Stimulated activated effector memory CD8-positive, alpha-beta T cell treated with anti-CD3 and anti-CD28 coated beads, Interleukin-12 subunit alpha, Interleukin-12 subunit beta, amount 100 ng/mL, for 72 hours (primary cell): Measurements from ENCODE around the gene MATN1.

Source experiments
- ATAC-seq: fragments of 150-1000 bp; cut with Tn5 transposase; 2 replicates; pipeline ENCODE4 v1.10.0; 2021
- DNase-seq, 2 donors: peaks; one replicate each; pipeline ENCODE4 v3.0.0; 2021 to 2022; ENCODE audit warnings: low spot score in 2 of 2
- H3K27ac Mint-ChIP-seq: one replicate; pipeline ENCODE4 v1.8.0; 2022; ENCODE audit warnings: mild to moderate bottlenecking, mixed read lengths
- H3K36me3 Mint-ChIP-seq: one replicate; pipeline ENCODE4 v1.8.0; 2022; ENCODE audit warnings: mild to moderate bottlenecking, mixed read lengths
- H3K4me1 Mint-ChIP-seq: one replicate; pipeline ENCODE4 v1.8.0; 2022; ENCODE audit warnings: mixed read lengths
- H3K4me3 Mint-ChIP-seq: one replicate; pipeline ENCODE4 v1.8.0; 2022; ENCODE audit warnings: mild to moderate bottlenecking, mixed read lengths
- H3K9me3 Mint-ChIP-seq: one replicate; pipeline ENCODE4 v1.8.0; 2022; ENCODE audit warnings: mixed read lengths

The MATN1 gene

DNA sequence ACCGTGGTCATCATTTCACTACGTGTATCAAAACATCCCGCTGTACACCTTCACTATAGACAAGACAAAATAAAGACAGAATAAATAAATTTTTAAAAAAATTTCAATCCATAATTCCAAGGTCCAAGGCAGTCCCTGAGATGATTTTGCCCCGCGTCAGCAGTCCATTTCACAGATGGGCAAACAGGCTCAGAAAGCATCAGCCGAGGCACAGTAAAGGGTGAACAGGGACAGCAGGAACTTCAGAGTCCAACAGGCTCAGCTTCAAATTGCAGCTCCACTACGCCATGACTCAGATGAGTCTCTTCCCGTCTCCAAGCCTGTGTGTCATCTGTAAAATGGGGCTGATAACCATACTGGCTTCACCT, 15.0 kb downstream of the MATN1 start:
- peaks cover 10% of the 10 kb centered on the region for H3K4me1 Mint-ChIP-seq
- ATAC-seq = no peak
- no peaks in the 10 kb centered on the region for H3K36me3 Mint-ChIP-seq
- no peak overlapping the region for H3K4me3 Mint-ChIP-seq
- no peak overlapping the region for H3K27ac Mint-ChIP-seq
- DNase-seq = no peak
- no peaks in the 10 kb centered on the region for H3K9me3 Mint-ChIP-seq

DNA sequence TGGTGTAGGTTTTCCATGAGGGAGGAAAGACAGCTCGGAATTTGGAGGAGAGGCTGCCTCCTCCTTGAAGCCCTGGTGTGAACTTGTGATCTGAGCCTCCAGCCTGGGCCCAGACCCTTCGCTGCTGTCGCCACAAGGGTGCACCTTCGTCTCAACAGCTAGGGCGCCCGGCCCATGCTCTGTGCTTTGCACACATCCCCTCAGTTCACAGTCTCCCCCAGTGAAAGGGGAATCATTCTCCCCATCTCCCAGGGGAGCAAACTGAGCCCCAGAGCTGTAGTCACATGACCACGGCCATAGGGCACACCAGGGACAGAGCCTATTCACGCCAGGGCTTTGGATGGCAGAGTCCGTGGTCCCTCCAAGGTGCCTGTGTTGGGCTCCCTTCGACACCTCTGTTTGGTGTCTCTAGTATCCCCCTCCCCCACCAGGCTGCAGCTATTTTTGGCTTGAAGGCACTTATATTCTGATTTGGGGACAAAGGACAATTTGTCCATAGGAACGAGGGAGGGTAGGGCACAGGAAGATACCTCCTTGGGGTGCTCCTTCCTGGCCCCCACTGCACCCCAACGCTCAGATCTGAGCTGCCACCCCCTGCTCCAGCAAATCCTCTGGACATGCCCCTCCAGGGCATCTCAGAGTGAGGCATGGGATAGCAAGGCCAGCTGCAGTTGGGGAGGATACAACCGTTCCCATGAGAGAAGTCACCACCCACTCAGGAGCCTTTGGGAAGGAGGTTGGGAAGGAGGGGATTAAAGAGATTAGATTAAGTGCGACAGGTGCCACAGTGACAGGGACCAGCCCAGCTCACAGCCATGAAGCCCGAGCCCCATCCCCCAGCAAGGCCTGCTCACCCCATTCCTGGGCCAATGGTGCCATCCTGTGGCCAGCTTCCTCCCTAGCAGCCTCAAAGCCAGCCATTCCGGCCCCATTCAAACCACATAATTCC, 15.7 kb downstream of the MATN1 start:
- peaks cover 10% of the 10 kb centered on the region for H3K4me1 Mint-ChIP-seq
- DNase-seq (peak; percentile 34 to 77), ATAC-seq (peak; percentile 63)
- no peak overlapping the region for H3K27ac Mint-ChIP-seq
- H3K4me3 Mint-ChIP-seq = no peak overlapping the region
- H3K9me3 Mint-ChIP-seq = no peaks in the 10 kb centered on the region
- H3K36me3 Mint-ChIP-seq = no peaks in the 10 kb centered on the region

DNA sequence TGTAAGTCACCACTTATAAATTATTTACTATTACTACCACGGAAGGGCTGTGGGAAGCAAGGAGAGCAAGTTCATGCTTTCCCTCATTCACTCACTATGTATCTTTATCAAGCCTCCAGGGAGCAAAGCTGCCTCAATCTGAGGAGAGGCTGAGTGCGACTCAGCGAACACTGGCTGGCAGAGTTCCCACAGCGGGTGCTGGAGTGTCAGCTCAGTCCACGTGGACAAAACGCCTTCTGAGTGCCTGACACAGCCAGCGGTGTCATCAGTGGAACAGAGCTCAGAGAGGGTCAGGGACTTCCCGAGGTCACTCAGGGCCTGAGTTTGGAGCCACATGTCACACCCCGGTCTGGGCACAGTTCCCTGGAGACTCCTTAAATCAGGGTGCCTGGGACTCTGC, 16.9 kb downstream of the MATN1 start:
- Mint-ChIP-seq H3K4me1 (peaks cover 10% of the 10 kb centered on the region), H3K36me3 (no peaks in the 10 kb centered on the region), H3K4me3 (no peak overlapping the region), H3K9me3 (no peaks in the 10 kb centered on the region), H3K27ac (no peak overlapping the region)
- DNase-seq (no peak), ATAC-seq (no peak)

DNA sequence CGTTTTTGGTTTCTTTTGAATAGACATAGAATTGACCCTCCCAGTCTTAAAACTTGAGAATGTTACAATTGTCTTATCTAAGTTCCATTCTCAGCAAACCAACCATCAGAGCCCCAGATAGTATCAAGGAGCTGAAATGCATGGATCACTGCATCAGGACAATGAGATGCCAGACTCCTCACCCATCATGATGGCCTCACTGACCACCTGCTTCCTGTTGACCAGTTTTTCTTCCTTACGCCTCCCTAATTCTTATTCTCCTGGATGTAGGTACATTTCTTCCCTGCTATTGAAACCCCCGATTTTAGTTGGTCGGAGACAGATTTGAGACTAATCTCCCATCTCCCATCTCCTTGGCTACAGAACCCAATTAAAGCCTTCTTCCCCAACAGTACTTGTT, 17.7 kb downstream of the MATN1 start:
- Mint-ChIP-seq H3K4me1 (peaks cover 10% of the 10 kb centered on the region), H3K4me3 (no peak overlapping the region), H3K27ac (no peak overlapping the region), H3K9me3 (no peaks in the 10 kb centered on the region), H3K36me3 (no peaks in the 10 kb centered on the region)
- DNase-seq (no peak), ATAC-seq (no peak)

DNA sequence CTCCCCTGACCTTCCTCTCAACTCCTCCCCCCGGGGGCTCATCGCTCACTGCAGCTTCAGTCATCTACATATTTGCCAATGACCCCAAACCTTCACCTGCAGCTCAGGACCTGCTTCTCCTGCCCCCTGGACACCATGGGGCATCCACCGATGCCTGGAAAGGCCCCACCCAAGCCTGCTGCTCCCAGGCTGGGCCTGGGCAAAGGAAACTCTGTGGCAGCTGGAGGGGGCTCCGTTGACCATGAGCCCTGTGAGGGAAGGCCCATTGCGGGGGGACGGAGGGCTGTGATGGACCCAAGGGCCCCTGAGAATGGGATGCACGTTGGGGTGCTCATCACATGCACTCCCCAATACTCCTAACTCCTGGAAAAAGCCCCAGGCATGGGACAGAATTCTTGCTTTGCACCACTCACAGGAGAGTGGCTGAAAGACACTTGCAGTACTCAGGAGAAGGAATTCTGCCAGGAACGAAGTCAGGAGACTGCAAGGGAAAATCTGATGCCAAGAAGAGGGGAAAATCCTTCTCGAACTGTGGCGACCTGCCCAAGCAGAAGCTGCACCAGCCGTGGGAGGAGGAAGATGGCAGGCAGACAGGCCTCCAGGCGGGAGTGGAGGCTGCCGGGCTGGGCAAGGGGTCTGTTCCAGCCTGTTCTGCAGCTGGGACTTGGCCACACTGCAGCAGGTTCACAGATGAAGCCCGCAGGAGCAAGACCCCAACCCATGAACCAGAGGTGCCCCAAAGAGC, 18.4 kb downstream of the MATN1 start:
- peak overlapping the region; percentile 53 for H3K27ac Mint-ChIP-seq
- no peaks in the 10 kb centered on the region for H3K9me3 Mint-ChIP-seq
- DNase-seq (no peak), ATAC-seq (no peak)
- peaks cover 10% of the 10 kb centered on the region for H3K4me1 Mint-ChIP-seq
- no peaks in the 10 kb centered on the region for H3K36me3 Mint-ChIP-seq
- no peak overlapping the region for H3K4me3 Mint-ChIP-seq

DNA sequence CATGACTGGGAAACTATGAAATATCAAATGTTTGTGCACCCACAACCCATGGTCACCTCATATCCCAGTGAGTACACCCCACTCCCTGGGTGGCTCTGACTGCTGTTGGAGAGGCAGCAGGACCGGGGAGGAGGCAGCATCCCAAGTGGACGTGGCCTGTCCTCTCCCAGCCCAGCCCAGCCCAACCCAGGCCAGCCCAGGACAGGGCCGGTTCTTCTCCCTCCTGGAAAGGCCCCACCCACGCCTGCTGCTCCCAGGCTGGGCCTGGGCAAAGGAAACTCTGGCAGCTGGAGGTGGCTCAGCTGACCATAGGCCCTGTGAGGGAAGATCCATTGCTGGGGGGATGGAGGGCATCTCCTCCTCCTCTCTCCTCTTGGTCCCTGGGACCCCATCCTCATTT, 19.1 kb downstream of the MATN1 start:
- no peak overlapping the region for H3K4me3 Mint-ChIP-seq
- no peaks in the 10 kb centered on the region for H3K9me3 Mint-ChIP-seq
- H3K27ac Mint-ChIP-seq = peak overlapping the region; percentile 53
- peaks cover 10% of the 10 kb centered on the region for H3K4me1 Mint-ChIP-seq
- ATAC-seq (no peak), DNase-seq (no peak)
- no peaks in the 10 kb centered on the region for H3K36me3 Mint-ChIP-seq

DNA sequence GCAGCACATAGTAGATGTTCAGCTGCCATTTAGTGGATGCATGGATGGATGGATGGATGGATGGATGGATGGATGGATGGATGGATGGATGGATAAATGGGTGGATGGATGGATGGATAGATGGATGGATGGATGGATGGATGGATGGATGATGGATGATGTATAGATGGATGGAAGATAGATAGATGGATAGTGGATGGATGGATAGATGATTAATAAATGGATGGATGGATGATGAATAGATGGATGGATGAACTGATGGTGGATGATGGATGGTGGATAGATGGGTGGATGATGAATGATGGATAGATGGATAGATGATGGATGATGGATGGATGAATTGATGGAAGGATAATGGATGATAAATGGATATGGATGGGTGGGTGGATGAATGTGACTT, 20.6 kb downstream of the MATN1 start:
- no peaks in the 10 kb centered on the region for H3K36me3 Mint-ChIP-seq
- no peak overlapping the region for H3K4me3 Mint-ChIP-seq
- peaks cover under 1% of the 10 kb centered on the region for H3K4me1 Mint-ChIP-seq
- ATAC-seq (no peak), DNase-seq (no peak)
- H3K27ac Mint-ChIP-seq = no peak overlapping the region
- H3K9me3 Mint-ChIP-seq = no peaks in the 10 kb centered on the region

DNA sequence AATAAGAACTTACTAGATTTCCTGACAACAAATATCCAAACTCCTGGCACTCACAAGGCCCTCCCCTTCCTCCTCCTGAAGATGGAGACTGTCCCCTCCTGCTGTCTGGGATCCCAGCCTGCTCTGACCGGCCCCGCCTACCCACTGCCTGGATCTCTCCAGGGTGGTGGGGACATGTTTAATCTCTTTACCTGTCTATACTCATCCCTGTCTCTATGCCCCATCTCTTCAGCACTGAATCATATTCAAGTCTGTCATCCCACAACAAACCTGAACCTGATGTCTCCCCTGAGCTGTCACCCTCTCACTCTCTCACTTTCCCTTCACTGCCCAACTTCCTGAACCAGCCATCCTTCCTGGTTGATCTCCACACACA, 22.1 kb downstream of the MATN1 start:
- ATAC-seq (no peak), DNase-seq (no peak)
- no peak overlapping the region for H3K27ac Mint-ChIP-seq
- no peaks in the 10 kb centered on the region for H3K9me3 Mint-ChIP-seq
- H3K36me3 Mint-ChIP-seq = no peaks in the 10 kb centered on the region
- no peak overlapping the region for H3K4me3 Mint-ChIP-seq
- no peaks in the 10 kb centered on the region for H3K4me1 Mint-ChIP-seq

DNA sequence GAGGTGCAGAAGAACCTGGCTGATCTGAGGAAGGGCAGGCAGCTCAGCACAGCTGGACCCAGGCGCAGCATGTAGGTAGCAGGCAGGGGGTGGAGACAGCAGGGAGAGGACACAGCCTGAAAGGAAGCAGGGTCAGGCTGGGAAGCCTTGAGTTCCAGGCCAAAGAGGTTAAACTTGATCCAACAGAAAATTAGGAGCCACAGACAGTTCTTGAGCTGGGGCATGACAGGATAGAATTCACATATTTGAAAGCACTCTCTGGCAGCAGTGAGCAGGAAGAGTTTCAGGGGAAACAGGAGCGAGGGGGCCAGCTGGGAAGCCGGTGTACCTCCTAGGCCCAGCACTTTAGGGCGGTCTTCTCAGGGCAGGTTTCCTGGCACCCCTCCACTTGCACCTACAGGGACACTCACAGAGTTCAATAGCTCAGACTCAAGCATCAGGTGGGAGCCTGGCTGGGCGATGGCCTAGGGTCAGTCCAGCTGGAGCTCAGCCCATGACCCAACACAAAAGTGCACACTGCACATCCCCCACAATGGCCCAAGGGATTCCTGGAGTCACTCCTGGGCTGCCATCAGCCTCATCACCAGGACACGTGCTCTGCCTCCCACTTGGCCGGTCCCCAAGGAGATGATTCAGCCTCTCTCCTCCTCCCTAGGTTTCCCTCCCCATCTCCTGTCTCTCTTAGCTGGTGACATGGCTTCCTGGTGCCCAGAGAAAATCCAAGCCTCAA, 22.7 kb downstream of the MATN1 start:
- DNase-seq (no peak), ATAC-seq (no peak)
- Mint-ChIP-seq H3K36me3 (no peaks in the 10 kb centered on the region), H3K4me1 (no peaks in the 10 kb centered on the region), H3K9me3 (no peaks in the 10 kb centered on the region), H3K27ac (no peak overlapping the region), H3K4me3 (no peak overlapping the region)

DNA sequence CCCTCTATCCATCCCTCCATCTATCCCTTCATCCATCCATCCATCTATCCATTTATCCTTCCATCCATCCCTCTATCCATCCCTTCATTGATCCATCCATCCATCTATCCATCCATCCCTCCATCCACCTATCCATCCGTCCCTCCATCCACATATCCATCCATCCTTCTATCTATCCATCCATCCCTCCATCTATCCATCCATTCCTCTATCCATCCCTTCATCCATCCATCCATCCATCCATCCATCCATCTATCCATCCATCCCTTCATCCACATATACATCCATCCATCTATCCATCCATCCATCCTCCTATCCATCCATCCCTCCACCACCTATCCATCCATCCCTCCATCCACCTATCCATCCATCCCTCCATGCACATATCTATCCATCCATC, 23.6 kb downstream of the MATN1 start:
- Mint-ChIP-seq H3K36me3 (no peaks in the 10 kb centered on the region), H3K27ac (no peak overlapping the region), H3K9me3 (no peaks in the 10 kb centered on the region), H3K4me3 (no peak overlapping the region), H3K4me1 (no peaks in the 10 kb centered on the region)
- ATAC-seq (no peak), DNase-seq (no peak)

DNA sequence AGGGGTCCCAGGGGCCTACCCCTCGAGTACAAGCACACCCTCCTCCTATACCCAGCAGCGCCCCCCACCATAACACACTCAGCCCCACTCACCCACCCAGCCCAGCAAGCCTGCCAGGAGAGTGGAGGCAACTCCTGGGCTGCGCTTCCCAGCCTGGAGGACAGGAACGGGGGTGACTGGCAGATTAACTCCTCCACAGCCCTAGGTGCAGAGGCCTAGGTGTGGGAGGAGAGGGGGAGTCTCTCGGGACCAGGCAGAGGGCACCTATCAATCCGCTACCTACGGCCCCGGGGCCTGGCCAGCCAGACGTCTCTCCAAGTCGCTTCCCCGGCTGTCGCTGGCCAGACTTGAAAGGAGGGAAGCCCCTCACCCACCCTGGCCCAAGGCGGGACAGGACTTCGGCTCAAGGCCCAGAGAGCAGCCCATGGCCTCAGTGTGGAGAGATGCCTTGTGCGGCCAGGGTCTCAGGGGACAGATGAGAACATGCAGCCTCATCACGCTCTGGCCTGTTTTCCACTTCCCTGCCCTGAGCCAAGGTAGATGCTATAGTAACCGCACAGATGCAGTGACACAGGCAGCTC, 24.9 kb downstream of the MATN1 start:
- ATAC-seq (no peak), DNase-seq (no peak)
- no peaks in the 10 kb centered on the region for H3K36me3 Mint-ChIP-seq
- H3K9me3 Mint-ChIP-seq = no peaks in the 10 kb centered on the region
- no peak overlapping the region for H3K4me3 Mint-ChIP-seq
- H3K27ac Mint-ChIP-seq = no peak overlapping the region
- no peaks in the 10 kb centered on the region for H3K4me1 Mint-ChIP-seq

DNA sequence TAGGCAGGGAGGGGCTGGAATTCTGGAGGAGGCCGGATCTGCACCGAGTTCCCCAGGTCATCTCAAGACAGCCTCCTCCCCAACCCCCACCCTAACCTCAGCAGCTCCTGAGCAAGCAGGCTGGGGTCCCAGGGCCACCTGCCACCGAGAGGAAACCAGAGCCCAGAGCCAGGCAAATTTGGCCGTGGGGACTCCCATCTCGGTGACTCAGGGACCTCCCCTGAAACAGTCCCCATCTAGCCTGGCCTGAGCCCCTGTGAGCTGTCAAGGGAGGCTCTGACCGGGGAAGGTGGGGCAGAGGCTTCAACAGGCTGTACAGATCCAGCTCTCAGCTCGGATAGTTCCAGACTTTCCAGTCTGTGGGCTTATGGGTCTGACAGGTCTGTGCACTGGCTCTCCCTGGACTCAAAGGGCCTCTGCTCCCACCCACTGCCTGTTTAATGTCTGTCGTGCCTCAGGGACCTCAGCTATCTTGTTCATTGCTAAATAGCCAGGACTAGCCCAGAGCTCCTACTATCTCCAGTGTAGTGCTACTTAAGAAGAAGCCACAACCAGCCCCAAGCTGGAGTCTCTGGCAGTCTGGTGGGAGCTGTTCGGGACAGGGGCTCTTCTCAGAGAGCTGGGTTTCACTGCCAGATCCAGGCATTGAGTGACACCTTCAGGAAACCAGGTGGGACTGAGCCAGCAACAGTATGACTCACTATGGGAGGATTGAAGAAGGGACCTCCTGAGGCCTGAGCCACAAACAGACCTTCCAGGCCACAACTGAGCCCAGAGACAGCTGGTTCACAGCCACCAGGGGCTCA, 25.6 kb downstream of the MATN1 start:
- no peak for DNase-seq
- peaks cover 2% of the 10 kb centered on the region for H3K4me1 Mint-ChIP-seq
- ATAC-seq = no peak

DNA sequence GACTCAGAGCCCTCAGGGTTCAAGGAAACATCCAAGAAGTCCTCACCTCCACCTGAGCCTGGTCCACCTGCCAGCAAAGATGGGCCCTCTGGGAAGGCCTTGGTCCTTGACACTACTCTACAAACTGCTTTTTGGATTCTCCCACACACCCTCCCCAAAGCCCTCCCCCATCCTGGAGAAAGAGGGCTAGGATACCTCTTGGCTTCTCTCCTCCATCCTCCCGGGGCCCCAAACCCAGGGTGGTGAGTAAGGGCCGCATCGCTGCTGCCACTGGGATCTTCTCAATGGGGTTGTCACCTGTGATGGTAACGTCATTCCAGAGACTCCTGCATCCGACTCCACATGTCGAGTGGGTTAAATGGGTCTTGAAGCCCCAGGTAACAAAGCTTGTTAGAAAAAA, 26.6 kb downstream of the MATN1 start:
- Mint-ChIP-seq H3K4me1 (peaks cover 11% of the 10 kb centered on the region), H3K4me3 (no peak overlapping the region), H3K27ac (no peak overlapping the region), H3K9me3 (no peaks in the 10 kb centered on the region), H3K36me3 (no peaks in the 10 kb centered on the region)
- DNase-seq = no peak
- no peak for ATAC-seq

More for the DNA sequence above, 25.6 kb downstream of the MATN1 start:
- H3K27ac Mint-ChIP-seq = no peak overlapping the region
- H3K4me3 Mint-ChIP-seq = no peak overlapping the region
- H3K36me3 Mint-ChIP-seq = no peaks in the 10 kb centered on the region
- no peaks in the 10 kb centered on the region for H3K9me3 Mint-ChIP-seq

DNA sequence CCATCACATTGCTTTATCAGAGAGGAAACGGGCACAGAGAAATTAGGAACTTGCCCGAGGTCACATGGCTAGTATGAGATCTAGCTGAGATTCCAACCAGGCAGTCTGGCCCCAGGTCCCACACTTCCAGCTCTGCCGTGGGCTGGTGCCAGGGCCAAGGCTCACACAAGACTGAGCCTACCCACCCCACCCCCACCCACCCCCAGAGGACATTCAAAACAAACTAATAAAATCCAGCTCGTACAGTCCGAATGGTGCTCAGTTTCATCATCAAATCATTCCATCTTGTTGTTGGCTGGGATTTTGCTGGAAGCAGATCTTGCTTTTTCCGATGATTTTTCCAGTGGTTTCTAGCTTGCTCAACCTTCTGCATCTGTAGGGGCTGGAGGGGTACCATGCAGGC, 27.9 kb downstream of the MATN1 start:
- no peak overlapping the region for H3K4me3 Mint-ChIP-seq
- H3K4me1 Mint-ChIP-seq = peaks cover 12% of the 10 kb centered on the region
- no peaks in the 10 kb centered on the region for H3K36me3 Mint-ChIP-seq
- ATAC-seq (no peak), DNase-seq (no peak)
- H3K9me3 Mint-ChIP-seq = no peaks in the 10 kb centered on the region
- no peak overlapping the region for H3K27ac Mint-ChIP-seq
